SK-N-SH (cell line): ENCODE results near the gene TBC1D17. TPM values are rescaled to one million over a fixed set of nuclear protein-coding genes. Genes with fewer than 3 reads are reported as not detected.

Source experiments
- CTCF ChIA-PET: fragments of 300-600, 350-600 bp; formaldehyde crosslinking; extraction: SDS; loops from one replicate; lab custom pipeline; 2021; lab: Yijun Ruan, JAX
- POLR2A ChIA-PET: fragments of 350-600 bp; sonication (Branson Sonifier 250); formaldehyde crosslinking; extraction: SDS; loops from one replicate; lab custom pipeline; 2020; ENCODE audit warnings: antibody characterized with exemption, inconsistent platforms; lab: Yijun Ruan, JAX
- DNase-seq: peaks from one replicate; pipeline ENCODE4 v3.0.0; 2012
- H2AFZ ChIP-seq: fragments of 200-600 bp; sonication (generic); 2 replicates; pipeline ENCODE4 v1.8.1; 2016; ENCODE audit warnings: antibody characterized with exemption, mild to moderate bottlenecking, low read depth
- H3F3A ChIP-seq: fragments of 200-600 bp; sonication (generic); replicated peaks from 2 replicates; pipeline ENCODE3; 2016; ENCODE audit warnings: antibody characterized with exemption, mild to moderate bottlenecking; ENCODE audit not compliant: insufficient read depth
- H3K27ac ChIP-seq, 2 experiments: fragments of 200-500 bp in 1 of 2; fragments of 200-600 bp in 1 of 2; sonication (Bioruptor generic) in 1 of 2; sonication (generic), shearing (Covaris generic) in 1 of 2; 2 replicates each; pipeline versions ENCODE4 v1.5.1 to v1.6.1; 2014 to 2016; ENCODE audit warnings: low read depth in 2 of 2, inconsistent platforms in 1 of 2, low read length in 1 of 2, mild to moderate bottlenecking in 1 of 2, mixed read lengths in 1 of 2
- H3K27me3 ChIP-seq: fragments of 200-600 bp; sonication (generic), shearing (Covaris generic); 2 replicates; pipeline ENCODE4 v1.6.1; 2016; ENCODE audit warnings: mixed run types; ENCODE audit not compliant: insufficient read depth
- H3K36me3 ChIP-seq, 2 experiments: fragments of 200-500 bp in 1 of 2; fragments of 200-600 bp in 1 of 2; sonication (Bioruptor generic) in 1 of 2; sonication (generic) in 1 of 2; replicated peaks in 1 of 2; 2 replicates each; pipeline versions ENCODE3 to v1.5.1; 2014 to 2016; ENCODE audit warnings: low read length in 1 of 2, mild to moderate bottlenecking in 1 of 2; ENCODE audit not compliant: insufficient read depth in 2 of 2, control insufficient read depth in 1 of 2
- H3K4me1 ChIP-seq, 2 experiments: fragments of 200-500 bp in 1 of 2; fragments of 200-600 bp in 1 of 2; sonication (Bioruptor generic) in 1 of 2; sonication (generic), shearing (Covaris generic) in 1 of 2; 2 replicates each; pipeline versions ENCODE4 v1.5.1 to v1.6.1; 2014 to 2016; ENCODE audit warnings: low read depth in 1 of 2, low read length in 1 of 2, mixed run types in 1 of 2; ENCODE audit not compliant: insufficient read depth in 2 of 2, control insufficient read depth in 1 of 2
- H3K4me2 ChIP-seq: fragments of 200-600 bp; sonication (generic), shearing (Covaris generic); 2 replicates; pipeline ENCODE4 v1.6.1; 2017; ENCODE audit warnings: mixed run types
- H3K4me3 ChIP-seq, 2 experiments: fragments of 200-500 bp in 1 of 2; fragments of 200-600 bp in 1 of 2; sonication (Bioruptor generic) in 1 of 2; sonication (generic), shearing (Covaris generic) in 1 of 2; 2 replicates each; pipeline versions ENCODE4 v1.5.1 to v1.8.1; 2014 to 2016; ENCODE audit warnings: low read depth in 2 of 2, inconsistent platforms in 1 of 2, low read length in 1 of 2, mild to moderate bottlenecking in 1 of 2, mixed read lengths in 1 of 2, moderate library complexity in 1 of 2
- H3K79me2 ChIP-seq: fragments of 200-600 bp; sonication (generic); 2 replicates; pipeline ENCODE4 v1.8.1; 2017; ENCODE audit warnings: mild to moderate bottlenecking; ENCODE audit not compliant: insufficient read depth
- H3K9ac ChIP-seq: fragments of 200-600 bp; sonication (generic); 2 replicates; pipeline ENCODE4 v1.6.1; 2017; ENCODE audit warnings: mixed run types
- H3K9me2 ChIP-seq: fragments of 200-600 bp; sonication (generic); 2 replicates; pipeline ENCODE4 v1.6.1; 2017; ENCODE audit warnings: mixed run types
- H3K9me3 ChIP-seq: fragments of 200-600 bp; sonication (generic); 2 replicates; pipeline ENCODE4 v1.6.1; 2017; ENCODE audit warnings: mixed run types, mild to moderate bottlenecking, moderate library complexity
- H4K20me1 ChIP-seq: fragments of 200-600 bp; sonication (generic); 2 replicates; pipeline ENCODE4 v1.6.1; 2017; ENCODE audit warnings: mild to moderate bottlenecking, mixed run types; ENCODE audit not compliant: insufficient read depth
- ELF1 ChIP-seq: IDR thresholded peaks from 2 replicates; pipeline ENCODE4 v1.4.0; 2012
- EP300 ChIP-seq, 2 experiments: IDR thresholded peaks; 2 replicates each; pipeline versions ENCODE4 v1.4.0 to v1.6.1; 2012; ENCODE audit warnings: borderline replicate concordance in 1 of 2, low read depth in 1 of 2, low read length in 1 of 2
- FOXM1 ChIP-seq: IDR thresholded peaks from 2 replicates; pipeline ENCODE4 v1.4.0; 2012; ENCODE audit warnings: low read depth, mild to moderate bottlenecking
- GABPA ChIP-seq: IDR thresholded peaks from 2 replicates; pipeline ENCODE4 v1.4.0; 2012; ENCODE audit warnings: low read depth, mild to moderate bottlenecking
- MXI1 ChIP-seq: IDR thresholded peaks from 2 replicates; pipeline ENCODE4 v1.6.1; 2012; ENCODE audit warnings: mild to moderate bottlenecking, low read depth, low read length, improper control_type of control experiment
- NFIC ChIP-seq: IDR thresholded peaks from 2 replicates; pipeline ENCODE4 v1.4.0; 2012; ENCODE audit warnings: borderline replicate concordance
- PBX3 ChIP-seq: IDR thresholded peaks from 2 replicates; pipeline ENCODE4; 2012
- POLR2AphosphoS5 ChIP-seq: IDR thresholded peaks from 2 replicates; pipeline ENCODE4 v1.6.1; 2012; ENCODE audit warnings: low read depth, low read length
- REST ChIP-seq: IDR thresholded peaks from 2 replicates; pipeline ENCODE4 v1.6.1; 2012; ENCODE audit warnings: mild to moderate bottlenecking, low read depth, low read length, moderate library complexity
- RXRA ChIP-seq: IDR thresholded peaks from 2 replicates; pipeline ENCODE4 v1.4.0; 2012; ENCODE audit warnings: low read depth, mild to moderate bottlenecking, borderline replicate concordance
- SMC3 ChIP-seq: IDR thresholded peaks from 2 replicates; pipeline ENCODE4 v1.6.1; 2012; ENCODE audit warnings: low read depth, low read length, improper control_type of control experiment
- TAF1 ChIP-seq: IDR thresholded peaks from 2 replicates; pipeline ENCODE4 v1.6.1; 2012; ENCODE audit warnings: low read depth, mild to moderate bottlenecking, low read length, moderate library complexity, borderline replicate concordance
- TEAD4 ChIP-seq: IDR thresholded peaks from 2 replicates; pipeline ENCODE4 v1.4.0; 2012; ENCODE audit warnings: mild to moderate bottlenecking, borderline replicate concordance; ENCODE audit not compliant: insufficient read depth
- USF1 ChIP-seq: IDR thresholded peaks from 2 replicates; pipeline ENCODE4 v1.4.0; 2012; ENCODE audit warnings: low read depth, borderline replicate concordance
- USF2 ChIP-seq: fragments of 150-350 bp; IDR thresholded peaks from 2 replicates; pipeline ENCODE4 v1.6.1; 2017; ENCODE audit warnings: antibody characterized with exemption, low read length, low read depth, borderline replicate concordance
- WGBS: methylation state at CpG from one replicate; pipeline ENCODE4 v1.1.6; 2017; ENCODE audit warnings: low lambda C conversion rate; 5-methylcytosine and 5-hydroxymethylcytosine counted together
- polyA plus RNA-seq, 3 experiments: library from polyadenylated mRNA; depleted of rRNA; stranded (reverse); fragments of >200 nt; gene quantifications; 2 replicates each; pipeline ENCODE4 v1.2.3, GENCODE V29; 2012

Gene TBC1D17
- polyA plus RNA-seq, 1 of the 3 experiments (the other 2 are of a cell fraction): 28.3 TPM

- H3K9me3 ChIP-seq: no peaks in the 10 kb centered on the region
- TF ChIP-seq REST (no peak), NFIC (no peak), TEAD4 (no peak), POLR2AphosphoS5 (no peak), RXRA (no peak), USF2 (no peak), TAF1 (no peak), GABPA (no peak), FOXM1 (no peak), SMC3 (no peak), EP300 (IDR thresholded peaks at IDR 0.05; ENCODE audit: borderline replicate concordance in 1 of 2, low read depth in 1 of 2, low read length in 1 of 2) (no peak)
These were observed 3.7 kb downstream of the TBC1D17 start for GRCh38 chr19:49881186-49881585.

GRCh38 chr19:49881672-49882394, 4.3 kb downstream of the TBC1D17 start:
- no peak overlapping the region for H3K27ac ChIP-seq
- H3K36me3 ChIP-seq: peaks cover 41 to 56% of the 10 kb centered on the region in 2 experiments
- H4K20me1 ChIP-seq: no peaks in the 10 kb centered on the region
- ChIA-PET CTCF (interaction anchor here (0.5 to 1.9 kb wide), 2 partner anchors 9 to 201 kb away, joined by 3 to 12 read pairs; no protein-coding TSS in a partner anchor), POLR2A (interaction anchor here (1.6 kb wide), 1 partner anchor 8 kb away, joined by 3 read pairs; no protein-coding TSS in a partner anchor)
- no peaks in the 10 kb centered on the region for H3K27me3 ChIP-seq
- WGBS: 95% methylated on average over 27 of the region's 31 CpGs
- H3K4me1 ChIP-seq: peaks cover 7 to 11% of the 10 kb centered on the region in 2 experiments; a peak in 2 of 4 replicates
- peaks cover 10% of the 10 kb centered on the region for H3F3A ChIP-seq
- H2AFZ ChIP-seq: no peak overlapping the region
- no peak overlapping the region for H3K9ac ChIP-seq
- H3K79me2 ChIP-seq: peaks cover 19% of the 10 kb centered on the region
- no peak overlapping the region for H3K4me3 ChIP-seq
- TF ChIP-seq MXI1: no peak
- no peak for TF ChIP-seq TEAD4
- TF ChIP-seq PBX3: peak; percentile 72
- peak; percentile 31; the same call in 1 of the 2 replicates for TF ChIP-seq USF1
- no peak for TF ChIP-seq ELF1
- H3K9me2 ChIP-seq: no peaks in the 10 kb centered on the region
- no peaks in the 10 kb centered on the region for H3K9me3 ChIP-seq
- DNase-seq: peak; percentile 64
- no peak overlapping the region for H3K4me2 ChIP-seq

More at GRCh38 chr19:49881186-49881585, 3.7 kb downstream of the TBC1D17 start:
- H3K27me3 ChIP-seq: no peaks in the 10 kb centered on the region
- peaks cover 20% of the 10 kb centered on the region for H3K79me2 ChIP-seq
- ChIA-PET POLR2A (interaction anchor here (1.6 kb wide), 1 partner anchor 9 kb away, joined by 3 read pairs; no protein-coding TSS in a partner anchor), CTCF (interaction anchor here (1.2 to 1.9 kb wide), 2 partner anchors 9 to 57 kb away, joined by 5 to 12 read pairs; no protein-coding TSS in a partner anchor)
- H3K4me3 ChIP-seq: no peak overlapping the region
- H3K36me3 ChIP-seq: peaks cover 41 to 55% of the 10 kb centered on the region in 2 experiments
- no peak overlapping the region for H3K4me2 ChIP-seq
- peaks cover 5% of the 10 kb centered on the region for H3F3A ChIP-seq
- no peak overlapping the region for H3K9ac ChIP-seq
- no peak overlapping the region for H2AFZ ChIP-seq
- no peaks in the 10 kb centered on the region for H3K9me2 ChIP-seq
- no peak overlapping the region for H3K27ac ChIP-seq
- peaks cover 7 to 11% of the 10 kb centered on the region in 2 experiments; a peak in 2 of 4 replicates for H3K4me1 ChIP-seq
- WGBS: 96% methylated on average over 15 of the region's 17 CpGs
- no peak for DNase-seq
- H4K20me1 ChIP-seq: no peaks in the 10 kb centered on the region
